Right lobe of liver (tissue), 6 donors: Measurements from ENCODE around the gene NCR3LG1. TPM values are rescaled to one million over a fixed set of nuclear protein-coding genes. Genes with fewer than 3 reads are reported as not detected.

Experiments used
- ATAC-seq, 4 donors: fragments of 200-7000 bp; cut with Tn5 transposase; one replicate each; pipeline ENCODE4 v1.9.1; 2020; ENCODE audit warnings: mild to moderate bottlenecking in 4 of 4, moderate library complexity in 4 of 4
- DNase-seq, 3 donors: peaks; one replicate each; pipeline ENCODE4 v3.0.0-alpha.2; 2020
- H3K27ac ChIP-seq, 3 donors: fragments of 200-600 bp; one replicate each; pipeline ENCODE4 v1.8.0; 2022
- H3K27me3 ChIP-seq, 2 donors: fragments of 200-600 bp; one replicate each; pipeline ENCODE4 v1.8.0; 2022
- H3K36me3 ChIP-seq, 4 donors: fragments of 200-600 bp; sonication (generic) in 1 of 4; one replicate each; pipeline versions ENCODE4 v1.5.1 to v1.8.0; 2017 to 2022; ENCODE audit warnings: control low read depth in 1 of 4
- H3K4me1 ChIP-seq, 4 donors: fragments of 200-600 bp; sonication (generic) in 1 of 4; one replicate each; pipeline versions ENCODE4 v1.5.1 to v1.8.0; 2017 to 2022; ENCODE audit warnings: control low read depth in 1 of 4
- H3K4me3 ChIP-seq, 3 donors: fragments of 200-600 bp; one replicate each; pipeline ENCODE4 v1.8.0; 2022
- H3K9me3 ChIP-seq, 4 donors: fragments of 200-600 bp; sonication (generic) in 1 of 4; one replicate each; pipeline versions ENCODE4 v1.5.1 to v1.8.0; 2017 to 2022; ENCODE audit warnings: control low read depth in 1 of 4
- POLR2A ChIP-seq: fragments of 450-650 bp; IDR thresholded peaks from one replicate; pipeline ENCODE4 v1.6.1; 2017; ENCODE audit warnings: antibody characterized with exemption, mild to moderate bottlenecking
- WGBS: methylation state at CpG from one replicate; pipeline ENCODE4 v1.1.6; 2018; ENCODE audit warnings: low coverage, low lambda C conversion rate; ENCODE audit not compliant: insufficient coverage; ENCODE audit errors: missing lambda C conversion rate; 5-methylcytosine and 5-hydroxymethylcytosine counted together
- intact Hi-C, 2 donors: fragments of 100-400 bp; cut with DNase I; formaldehyde crosslinking; loops; one replicate each; pipeline versions ENCODE4 v1.11.2 to v1.14.1; 2022
- total RNA-seq, 6 experiments: library from RNA; depleted of rRNA in 2 of 6; stranded (reverse); fragments of >200 nt in 2 of 6; fragmentation: NEBNext Ultra II Directional in 3 of 6; extraction: Animal tissue kit (Norgen Biotek cat#: 25700) in 3 of 6; gene quantifications; one replicate each; pipeline versions ENCODE4 v1.1.0 to v1.2.4, GENCODE V29; 2016 to 2023
- TF ChIP-seq, protein P1 (sequence below), 4 donors: fragments of 200-600 bp in 3 of 4; fragments of 450-650 bp in 1 of 4; IDR thresholded peaks; one replicate each; pipeline versions ENCODE4 v1.5.1 to v1.8.0; 2016 to 2022; ENCODE audit warnings: antibody characterized with exemption in 4 of 4, mild to moderate bottlenecking in 2 of 4
- donor health status: DM: no; HTN: yes; CAD: no.
- donor health status: DM: no; HTN: no; CAD: no.
- donor health status: DM: no; HTN: no; CAD: no.
- donor health status: DM: no; HTN: yes; CAD: no.
- donor health status: DM: no; HTN: yes; CAD: no.

The NCR3LG1 gene
- total RNA-seq, 6 experiments from 2014 or later, result 0.15 to 3.2 (median 1.0) TPM

DNA sequence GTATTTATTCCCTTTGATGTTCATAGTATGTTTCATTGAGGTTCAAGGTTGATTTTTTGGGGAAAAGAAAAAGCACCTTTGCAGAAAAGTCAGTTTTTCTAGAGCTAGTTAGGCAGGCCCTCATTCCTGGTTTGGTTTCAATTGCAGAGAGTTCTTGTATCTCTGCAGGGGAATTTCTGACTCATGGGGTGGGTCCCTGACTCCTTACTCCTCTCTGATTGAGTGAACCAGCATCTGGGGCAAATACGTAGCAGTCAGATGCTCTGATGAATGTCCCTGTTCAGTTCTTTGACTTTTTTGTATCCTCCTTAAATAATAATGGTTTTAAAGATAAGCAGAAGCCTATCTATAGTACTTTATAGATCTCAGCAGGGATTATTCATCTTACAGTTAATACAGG, 7.7 kb upstream of the NCR3LG1 start:
- Histone ChIP-seq H3K4me3 (no peak overlapping the region), H3K9me3 (no peaks in the 10 kb centered on the region), H3K36me3 (no peaks in the 10 kb centered on the region), H3K4me1 (no peaks in the 10 kb centered on the region), H3K27ac (no peak overlapping the region), H3K27me3 (no peaks in the 10 kb centered on the region)
- TF ChIP-seq POLR2A, result no peak
- TF ChIP-seq, protein P1, sequence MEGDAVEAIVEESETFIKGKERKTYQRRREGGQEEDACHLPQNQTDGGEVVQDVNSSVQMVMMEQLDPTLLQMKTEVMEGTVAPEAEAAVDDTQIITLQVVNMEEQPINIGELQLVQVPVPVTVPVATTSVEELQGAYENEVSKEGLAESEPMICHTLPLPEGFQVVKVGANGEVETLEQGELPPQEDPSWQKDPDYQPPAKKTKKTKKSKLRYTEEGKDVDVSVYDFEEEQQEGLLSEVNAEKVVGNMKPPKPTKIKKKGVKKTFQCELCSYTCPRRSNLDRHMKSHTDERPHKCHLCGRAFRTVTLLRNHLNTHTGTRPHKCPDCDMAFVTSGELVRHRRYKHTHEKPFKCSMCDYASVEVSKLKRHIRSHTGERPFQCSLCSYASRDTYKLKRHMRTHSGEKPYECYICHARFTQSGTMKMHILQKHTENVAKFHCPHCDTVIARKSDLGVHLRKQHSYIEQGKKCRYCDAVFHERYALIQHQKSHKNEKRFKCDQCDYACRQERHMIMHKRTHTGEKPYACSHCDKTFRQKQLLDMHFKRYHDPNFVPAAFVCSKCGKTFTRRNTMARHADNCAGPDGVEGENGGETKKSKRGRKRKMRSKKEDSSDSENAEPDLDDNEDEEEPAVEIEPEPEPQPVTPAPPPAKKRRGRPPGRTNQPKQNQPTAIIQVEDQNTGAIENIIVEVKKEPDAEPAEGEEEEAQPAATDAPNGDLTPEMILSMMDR (IDR thresholded peaks at IDR 0.05), result no peak
- no peak for DNase-seq
- intact Hi-C loops, result no loop called here
- no peak for ATAC-seq
- WGBS, result 100% methylated on average over 1 of the region's 1 CpG

DNA sequence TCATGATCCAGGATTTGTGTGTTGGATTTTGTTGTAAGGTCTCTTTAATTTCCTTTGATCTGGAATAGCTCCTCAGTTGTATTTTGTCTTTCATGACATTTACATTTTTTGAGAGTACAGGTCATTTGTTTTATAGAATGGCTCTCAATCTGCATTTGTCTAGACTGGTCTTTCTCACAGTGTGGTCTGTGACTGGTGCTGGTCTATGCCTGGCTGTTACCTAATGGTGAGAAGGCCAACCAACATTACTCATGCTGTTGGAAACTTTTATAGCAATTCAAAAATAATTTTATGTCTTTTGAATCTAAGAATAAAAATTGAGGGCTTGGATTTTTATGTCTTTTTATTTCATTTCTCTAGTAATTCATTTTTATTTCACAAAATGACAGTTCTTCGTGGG, 3.9 kb upstream of the NCR3LG1 start:
- intact Hi-C loops, result no loop called here
- TF ChIP-seq, protein P1 (IDR thresholded peaks at IDR 0.05), result no peak
- TF ChIP-seq POLR2A, result no peak

DNA sequence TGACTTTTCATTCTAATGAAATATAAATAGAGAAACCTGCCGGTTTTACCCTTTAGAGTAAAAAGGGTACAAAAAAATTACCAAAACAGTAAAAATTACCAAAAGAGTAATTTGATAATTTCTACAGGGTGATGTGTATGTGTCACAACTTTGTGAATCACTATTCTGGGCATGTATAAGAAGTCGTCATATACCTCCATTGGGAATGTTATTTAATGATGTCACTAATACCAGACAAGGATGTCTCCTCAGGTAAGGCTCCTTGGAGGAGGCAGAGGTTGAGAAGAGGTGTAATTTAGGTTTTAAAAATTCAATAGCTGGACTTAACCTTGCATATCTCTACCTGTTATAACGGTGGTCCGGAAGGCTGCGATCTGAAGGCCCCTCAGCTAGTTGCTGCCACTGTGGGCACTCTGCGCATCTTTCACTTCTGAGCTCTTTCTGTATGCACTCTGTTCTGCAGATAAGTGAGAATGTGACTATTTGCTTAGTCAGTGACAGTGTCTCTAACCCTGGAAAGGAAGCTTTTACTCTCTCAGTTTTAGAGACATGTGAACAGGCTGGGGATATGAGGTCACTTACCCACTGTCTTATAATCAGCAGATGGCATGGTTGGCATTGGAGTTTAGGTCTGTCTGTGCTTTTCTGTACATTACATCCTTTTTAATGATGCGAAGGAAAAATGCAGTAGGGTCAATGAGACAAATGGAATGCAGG, 987 bp upstream of the NCR3LG1 start:
- Histone ChIP-seq H3K9me3 (no peaks in the 10 kb centered on the region), H3K36me3 (no peaks in the 10 kb centered on the region), H3K27me3 (no peaks in the 10 kb centered on the region), H3K27ac (no peak overlapping the region), H3K4me1 (peaks cover 0 to 31% (median 3%) of the 10 kb centered on the region in 4 donors), H3K4me3 (no peak overlapping the region)
- 96% methylated on average over 7 of the region's 7 CpGs for WGBS
- TF ChIP-seq, protein P1 (IDR thresholded peaks at IDR 0.05), result no peak
- TF ChIP-seq POLR2A, result no peak
- ATAC-seq (no peak), DNase-seq (no peak)
- intact Hi-C loops, result no loop called here

More for the DNA sequence above, 3.9 kb upstream of the NCR3LG1 start:
- ATAC-seq (no peak), DNase-seq (no peak)
- H3K36me3 ChIP-seq, result no peaks in the 10 kb centered on the region
- WGBS, result 60% methylated on average over 1 of the region's 1 CpG
- no peaks in the 10 kb centered on the region for H3K27me3 ChIP-seq
- H3K27ac ChIP-seq, result no peak overlapping the region
- H3K4me1 ChIP-seq, result peaks cover 0 to 15% (median 0%) of the 10 kb centered on the region in 4 donors
- no peaks in the 10 kb centered on the region for H3K9me3 ChIP-seq
- H3K4me3 ChIP-seq, result no peak overlapping the region

DNA sequence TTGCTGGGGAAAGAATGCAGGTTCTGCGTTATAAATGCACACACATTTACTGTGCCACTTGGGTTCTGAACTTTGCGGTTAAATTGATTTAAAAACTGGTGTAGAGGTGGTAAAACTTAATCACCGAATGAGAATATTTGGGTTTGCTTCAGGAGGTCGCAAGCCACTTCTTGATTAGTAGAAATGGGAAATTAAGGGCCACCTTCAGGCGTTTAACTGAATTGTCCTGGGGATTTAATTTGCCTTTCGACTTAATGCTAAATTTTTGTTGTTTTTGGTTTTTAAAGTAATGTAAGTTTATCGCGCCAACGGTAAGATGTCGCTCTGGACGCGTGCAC, 459 bp upstream of the NCR3LG1 start:
- Histone ChIP-seq H3K36me3 (no peaks in the 10 kb centered on the region), H3K27ac (no peak overlapping the region), H3K27me3 (no peaks in the 10 kb centered on the region), H3K4me3 (peak overlapping the region; percentile 40 to 65 (median 43)), H3K9me3 (no peaks in the 10 kb centered on the region), H3K4me1 (peaks cover 0 to 31% (median 3%) of the 10 kb centered on the region in 4 donors)
- WGBS, result 16% methylated on average over 12 of the region's 12 CpGs
- DNase-seq (no peak), ATAC-seq (no peak)
- intact Hi-C loops, result no loop called here
- TF ChIP-seq, protein P1 (IDR thresholded peaks at IDR 0.05), result peak in 1 of 4 donors; percentile 5
- no peak for TF ChIP-seq POLR2A
